ENCODE measurements around the gene HMOX1. TPM values are rescaled to one million over a fixed set of nuclear protein-coding genes. Genes with fewer than 3 reads are reported as not detected.

Gene HMOX1
- total RNA-seq, 1 experiment from 2014 or later: 12.1 TPM

DNA sequence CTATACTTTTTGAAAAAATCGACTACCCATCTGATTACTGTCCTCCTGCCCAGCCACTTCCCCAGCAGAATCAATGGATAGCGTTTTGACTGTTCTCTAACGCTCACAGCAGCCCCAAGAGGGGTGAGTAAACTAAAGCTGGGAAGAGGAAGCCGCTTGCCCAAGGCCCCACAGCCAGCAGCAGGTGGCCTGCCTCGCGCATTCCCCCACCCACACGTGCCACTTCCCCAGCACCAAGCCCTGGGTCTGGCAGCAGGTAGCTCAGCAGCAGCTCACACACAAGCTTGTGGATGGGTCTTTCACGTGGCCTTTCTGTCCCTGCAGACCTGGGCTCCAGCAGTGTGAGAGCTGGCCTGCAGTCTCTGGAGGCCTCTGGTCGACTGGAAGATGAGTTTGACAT lies 46.9 kb upstream of the HMOX1 start:
- TF ChIP-seq, protein P1, sequence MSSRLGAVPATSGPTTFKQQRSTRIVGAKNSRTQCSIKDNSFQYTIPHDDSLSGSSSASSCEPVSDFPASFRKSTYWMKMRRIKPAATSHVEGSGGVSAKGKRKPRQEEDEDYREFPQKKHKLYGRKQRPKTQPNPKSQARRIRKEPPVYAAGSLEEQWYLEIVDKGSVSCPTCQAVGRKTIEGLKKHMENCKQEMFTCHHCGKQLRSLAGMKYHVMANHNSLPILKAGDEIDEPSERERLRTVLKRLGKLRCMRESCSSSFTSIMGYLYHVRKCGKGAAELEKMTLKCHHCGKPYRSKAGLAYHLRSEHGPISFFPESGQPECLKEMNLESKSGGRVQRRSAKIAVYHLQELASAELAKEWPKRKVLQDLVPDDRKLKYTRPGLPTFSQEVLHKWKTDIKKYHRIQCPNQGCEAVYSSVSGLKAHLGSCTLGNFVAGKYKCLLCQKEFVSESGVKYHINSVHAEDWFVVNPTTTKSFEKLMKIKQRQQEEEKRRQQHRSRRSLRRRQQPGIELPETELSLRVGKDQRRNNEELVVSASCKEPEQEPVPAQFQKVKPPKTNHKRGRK (CRISPR knock-in tag; IDR thresholded peaks at IDR 0.05; ENCODE audit: borderline replicate concordance): no peak
- TF ChIP-seq SOX15 (CRISPR knock-in tag; IDR thresholded peaks at IDR 0.05): no peak
- no peak for TF ChIP-seq CREM (CRISPR knock-in tag; IDR thresholded peaks at IDR 0.05)
- TF ChIP-seq, protein P2, sequence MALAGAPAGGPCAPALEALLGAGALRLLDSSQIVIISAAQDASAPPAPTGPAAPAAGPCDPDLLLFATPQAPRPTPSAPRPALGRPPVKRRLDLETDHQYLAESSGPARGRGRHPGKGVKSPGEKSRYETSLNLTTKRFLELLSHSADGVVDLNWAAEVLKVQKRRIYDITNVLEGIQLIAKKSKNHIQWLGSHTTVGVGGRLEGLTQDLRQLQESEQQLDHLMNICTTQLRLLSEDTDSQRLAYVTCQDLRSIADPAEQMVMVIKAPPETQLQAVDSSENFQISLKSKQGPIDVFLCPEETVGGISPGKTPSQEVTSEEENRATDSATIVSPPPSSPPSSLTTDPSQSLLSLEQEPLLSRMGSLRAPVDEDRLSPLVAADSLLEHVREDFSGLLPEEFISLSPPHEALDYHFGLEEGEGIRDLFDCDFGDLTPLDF (CRISPR knock-in tag; IDR thresholded peaks at IDR 0.05): no peak
- TF ChIP-seq, protein P3, sequence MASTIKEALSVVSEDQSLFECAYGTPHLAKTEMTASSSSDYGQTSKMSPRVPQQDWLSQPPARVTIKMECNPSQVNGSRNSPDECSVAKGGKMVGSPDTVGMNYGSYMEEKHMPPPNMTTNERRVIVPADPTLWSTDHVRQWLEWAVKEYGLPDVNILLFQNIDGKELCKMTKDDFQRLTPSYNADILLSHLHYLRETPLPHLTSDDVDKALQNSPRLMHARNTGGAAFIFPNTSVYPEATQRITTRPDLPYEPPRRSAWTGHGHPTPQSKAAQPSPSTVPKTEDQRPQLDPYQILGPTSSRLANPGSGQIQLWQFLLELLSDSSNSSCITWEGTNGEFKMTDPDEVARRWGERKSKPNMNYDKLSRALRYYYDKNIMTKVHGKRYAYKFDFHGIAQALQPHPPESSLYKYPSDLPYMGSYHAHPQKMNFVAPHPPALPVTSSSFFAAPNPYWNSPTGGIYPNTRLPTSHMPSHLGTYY (CRISPR knock-in tag; IDR thresholded peaks at IDR 0.05): no peak
- TF ChIP-seq, protein P4, sequence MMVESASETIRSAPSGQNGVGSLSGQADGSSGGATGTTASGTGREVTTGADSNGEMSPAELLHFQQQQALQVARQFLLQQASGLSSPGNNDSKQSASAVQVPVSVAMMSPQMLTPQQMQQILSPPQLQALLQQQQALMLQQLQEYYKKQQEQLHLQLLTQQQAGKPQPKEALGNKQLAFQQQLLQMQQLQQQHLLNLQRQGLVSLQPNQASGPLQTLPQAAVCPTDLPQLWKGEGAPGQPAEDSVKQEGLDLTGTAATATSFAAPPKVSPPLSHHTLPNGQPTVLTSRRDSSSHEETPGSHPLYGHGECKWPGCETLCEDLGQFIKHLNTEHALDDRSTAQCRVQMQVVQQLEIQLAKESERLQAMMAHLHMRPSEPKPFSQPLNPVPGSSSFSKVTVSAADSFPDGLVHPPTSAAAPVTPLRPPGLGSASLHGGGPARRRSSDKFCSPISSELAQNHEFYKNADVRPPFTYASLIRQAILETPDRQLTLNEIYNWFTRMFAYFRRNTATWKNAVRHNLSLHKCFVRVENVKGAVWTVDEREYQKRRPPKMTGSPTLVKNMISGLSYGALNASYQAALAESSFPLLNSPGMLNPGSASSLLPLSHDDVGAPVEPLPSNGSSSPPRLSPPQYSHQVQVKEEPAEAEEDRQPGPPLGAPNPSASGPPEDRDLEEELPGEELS (CRISPR knock-in tag; IDR thresholded peaks at IDR 0.05): no peak
- TF ChIP-seq TCF7 (CRISPR knock-in tag; IDR thresholded peaks at IDR 0.05; ENCODE audit: low read depth): no peak
- TF ChIP-seq, protein P5, sequence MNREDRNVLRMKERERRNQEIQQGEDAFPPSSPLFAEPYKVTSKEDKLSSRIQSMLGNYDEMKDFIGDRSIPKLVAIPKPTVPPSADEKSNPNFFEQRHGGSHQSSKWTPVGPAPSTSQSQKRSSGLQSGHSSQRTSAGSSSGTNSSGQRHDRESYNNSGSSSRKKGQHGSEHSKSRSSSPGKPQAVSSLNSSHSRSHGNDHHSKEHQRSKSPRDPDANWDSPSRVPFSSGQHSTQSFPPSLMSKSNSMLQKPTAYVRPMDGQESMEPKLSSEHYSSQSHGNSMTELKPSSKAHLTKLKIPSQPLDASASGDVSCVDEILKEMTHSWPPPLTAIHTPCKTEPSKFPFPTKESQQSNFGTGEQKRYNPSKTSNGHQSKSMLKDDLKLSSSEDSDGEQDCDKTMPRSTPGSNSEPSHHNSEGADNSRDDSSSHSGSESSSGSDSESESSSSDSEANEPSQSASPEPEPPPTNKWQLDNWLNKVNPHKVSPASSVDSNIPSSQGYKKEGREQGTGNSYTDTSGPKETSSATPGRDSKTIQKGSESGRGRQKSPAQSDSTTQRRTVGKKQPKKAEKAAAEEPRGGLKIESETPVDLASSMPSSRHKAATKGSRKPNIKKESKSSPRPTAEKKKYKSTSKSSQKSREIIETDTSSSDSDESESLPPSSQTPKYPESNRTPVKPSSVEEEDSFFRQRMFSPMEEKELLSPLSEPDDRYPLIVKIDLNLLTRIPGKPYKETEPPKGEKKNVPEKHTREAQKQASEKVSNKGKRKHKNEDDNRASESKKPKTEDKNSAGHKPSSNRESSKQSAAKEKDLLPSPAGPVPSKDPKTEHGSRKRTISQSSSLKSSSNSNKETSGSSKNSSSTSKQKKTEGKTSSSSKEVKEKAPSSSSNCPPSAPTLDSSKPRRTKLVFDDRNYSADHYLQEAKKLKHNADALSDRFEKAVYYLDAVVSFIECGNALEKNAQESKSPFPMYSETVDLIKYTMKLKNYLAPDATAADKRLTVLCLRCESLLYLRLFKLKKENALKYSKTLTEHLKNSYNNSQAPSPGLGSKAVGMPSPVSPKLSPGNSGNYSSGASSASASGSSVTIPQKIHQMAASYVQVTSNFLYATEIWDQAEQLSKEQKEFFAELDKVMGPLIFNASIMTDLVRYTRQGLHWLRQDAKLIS (CRISPR knock-in tag; IDR thresholded peaks at IDR 0.05; ENCODE audit: borderline replicate concordance): no peak
- TF ChIP-seq, protein P6, sequence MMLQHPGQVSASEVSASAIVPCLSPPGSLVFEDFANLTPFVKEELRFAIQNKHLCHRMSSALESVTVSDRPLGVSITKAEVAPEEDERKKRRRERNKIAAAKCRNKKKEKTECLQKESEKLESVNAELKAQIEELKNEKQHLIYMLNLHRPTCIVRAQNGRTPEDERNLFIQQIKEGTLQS (CRISPR knock-in tag; conservative IDR thresholded peaks at IDR 0.05): no peak
- TF ChIP-seq NR1H2 (CRISPR knock-in tag; IDR thresholded peaks at IDR 0.05): no peak
- TF ChIP-seq, protein P7, sequence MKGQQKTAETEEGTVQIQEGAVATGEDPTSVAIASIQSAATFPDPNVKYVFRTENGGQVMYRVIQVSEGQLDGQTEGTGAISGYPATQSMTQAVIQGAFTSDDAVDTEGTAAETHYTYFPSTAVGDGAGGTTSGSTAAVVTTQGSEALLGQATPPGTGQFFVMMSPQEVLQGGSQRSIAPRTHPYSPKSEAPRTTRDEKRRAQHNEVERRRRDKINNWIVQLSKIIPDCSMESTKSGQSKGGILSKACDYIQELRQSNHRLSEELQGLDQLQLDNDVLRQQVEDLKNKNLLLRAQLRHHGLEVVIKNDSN (CRISPR knock-in tag; IDR thresholded peaks at IDR 0.05): no peak
- TF ChIP-seq MYBL2 (CRISPR knock-in tag; IDR thresholded peaks at IDR 0.05): no peak
- H3K4me3 Mint-ChIP-seq: no peak overlapping the region
- ATAC-seq (no peak), DNase-seq (ENCODE audit: low spot score) (no peak)
- no peaks in the 10 kb centered on the region for H3K9me3 Mint-ChIP-seq
- peaks cover 12% of the 10 kb centered on the region for H3K36me3 Mint-ChIP-seq
- H3K27me3 Mint-ChIP-seq (ENCODE audit: low read depth): no peaks in the 10 kb centered on the region
- H3K4me1 Mint-ChIP-seq: no peaks in the 10 kb centered on the region
- H3K27ac Mint-ChIP-seq: no peak overlapping the region
- ChIA-PET POLR2A (no interaction called here), CTCF (interaction anchor here (0.9 kb wide), 1 partner anchor 97 kb away, joined by 3 read pairs; no protein-coding TSS in a partner anchor)

DNA sequence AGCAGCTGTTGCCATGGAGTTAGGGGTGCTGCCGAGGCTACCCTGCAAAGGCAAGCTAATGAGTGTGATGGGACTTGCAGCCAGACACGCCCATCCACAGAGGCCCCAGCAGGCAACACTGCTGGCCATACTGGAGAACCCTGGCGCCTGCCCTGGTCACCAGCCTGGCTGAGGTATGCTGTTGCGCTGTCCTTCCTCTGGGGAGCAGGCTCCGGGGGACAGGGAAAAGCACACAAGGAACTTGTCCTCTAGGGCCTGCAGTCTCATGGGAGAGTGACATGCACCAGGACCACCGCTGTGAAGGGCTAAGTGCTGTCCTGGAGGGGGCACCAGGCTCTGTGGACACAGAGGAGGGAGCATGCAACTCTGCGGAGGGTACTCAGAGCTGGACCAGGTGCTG lies 45.4 kb upstream of the HMOX1 start:
- H3K9me3 Mint-ChIP-seq: no peaks in the 10 kb centered on the region
- H3K27ac Mint-ChIP-seq: no peak overlapping the region
- DNase-seq (ENCODE audit: low spot score) (no peak), ATAC-seq (peak; percentile 38)
- ChIA-PET POLR2A (no interaction called here), CTCF (no interaction called here)
- no peak overlapping the region for H3K4me3 Mint-ChIP-seq
- no peaks in the 10 kb centered on the region for H3K4me1 Mint-ChIP-seq
- H3K36me3 Mint-ChIP-seq: peaks cover 12% of the 10 kb centered on the region
- no peaks in the 10 kb centered on the region for H3K27me3 Mint-ChIP-seq (ENCODE audit: low read depth)
- TF ChIP-seq, protein P8, sequence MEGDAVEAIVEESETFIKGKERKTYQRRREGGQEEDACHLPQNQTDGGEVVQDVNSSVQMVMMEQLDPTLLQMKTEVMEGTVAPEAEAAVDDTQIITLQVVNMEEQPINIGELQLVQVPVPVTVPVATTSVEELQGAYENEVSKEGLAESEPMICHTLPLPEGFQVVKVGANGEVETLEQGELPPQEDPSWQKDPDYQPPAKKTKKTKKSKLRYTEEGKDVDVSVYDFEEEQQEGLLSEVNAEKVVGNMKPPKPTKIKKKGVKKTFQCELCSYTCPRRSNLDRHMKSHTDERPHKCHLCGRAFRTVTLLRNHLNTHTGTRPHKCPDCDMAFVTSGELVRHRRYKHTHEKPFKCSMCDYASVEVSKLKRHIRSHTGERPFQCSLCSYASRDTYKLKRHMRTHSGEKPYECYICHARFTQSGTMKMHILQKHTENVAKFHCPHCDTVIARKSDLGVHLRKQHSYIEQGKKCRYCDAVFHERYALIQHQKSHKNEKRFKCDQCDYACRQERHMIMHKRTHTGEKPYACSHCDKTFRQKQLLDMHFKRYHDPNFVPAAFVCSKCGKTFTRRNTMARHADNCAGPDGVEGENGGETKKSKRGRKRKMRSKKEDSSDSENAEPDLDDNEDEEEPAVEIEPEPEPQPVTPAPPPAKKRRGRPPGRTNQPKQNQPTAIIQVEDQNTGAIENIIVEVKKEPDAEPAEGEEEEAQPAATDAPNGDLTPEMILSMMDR (IDR thresholded peaks at IDR 0.05): no peak
- no peak for TF ChIP-seq GABPB1 (CRISPR knock-in tag; IDR thresholded peaks at IDR 0.05)
- no peak for TF ChIP-seq NFATC4 (CRISPR knock-in tag; IDR thresholded peaks at IDR 0.05)
- no peak for TF ChIP-seq ZNF121 (CRISPR knock-in tag; IDR thresholded peaks at IDR 0.05)
- no peak for TF ChIP-seq ESRRA (CRISPR knock-in tag; IDR thresholded peaks at IDR 0.05; ENCODE audit: borderline replicate concordance)
- TF ChIP-seq, protein P9, sequence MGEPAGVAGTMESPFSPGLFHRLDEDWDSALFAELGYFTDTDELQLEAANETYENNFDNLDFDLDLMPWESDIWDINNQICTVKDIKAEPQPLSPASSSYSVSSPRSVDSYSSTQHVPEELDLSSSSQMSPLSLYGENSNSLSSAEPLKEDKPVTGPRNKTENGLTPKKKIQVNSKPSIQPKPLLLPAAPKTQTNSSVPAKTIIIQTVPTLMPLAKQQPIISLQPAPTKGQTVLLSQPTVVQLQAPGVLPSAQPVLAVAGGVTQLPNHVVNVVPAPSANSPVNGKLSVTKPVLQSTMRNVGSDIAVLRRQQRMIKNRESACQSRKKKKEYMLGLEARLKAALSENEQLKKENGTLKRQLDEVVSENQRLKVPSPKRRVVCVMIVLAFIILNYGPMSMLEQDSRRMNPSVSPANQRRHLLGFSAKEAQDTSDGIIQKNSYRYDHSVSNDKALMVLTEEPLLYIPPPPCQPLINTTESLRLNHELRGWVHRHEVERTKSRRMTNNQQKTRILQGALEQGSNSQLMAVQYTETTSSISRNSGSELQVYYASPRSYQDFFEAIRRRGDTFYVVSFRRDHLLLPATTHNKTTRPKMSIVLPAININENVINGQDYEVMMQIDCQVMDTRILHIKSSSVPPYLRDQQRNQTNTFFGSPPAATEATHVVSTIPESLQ (CRISPR knock-in tag; IDR thresholded peaks at IDR 0.05): no peak
- TF ChIP-seq, protein P4 (CRISPR knock-in tag; IDR thresholded peaks at IDR 0.05): no peak

All from WTC11 (cell line).